ENCODE results near the gene PRSS56.

The PRSS56 gene

GRCh38 chr2:232521098-232521497 lies 910 bp downstream of the PRSS56 start:
- DNase-seq (ENCODE audit: low spot score): no peak

DNA sequence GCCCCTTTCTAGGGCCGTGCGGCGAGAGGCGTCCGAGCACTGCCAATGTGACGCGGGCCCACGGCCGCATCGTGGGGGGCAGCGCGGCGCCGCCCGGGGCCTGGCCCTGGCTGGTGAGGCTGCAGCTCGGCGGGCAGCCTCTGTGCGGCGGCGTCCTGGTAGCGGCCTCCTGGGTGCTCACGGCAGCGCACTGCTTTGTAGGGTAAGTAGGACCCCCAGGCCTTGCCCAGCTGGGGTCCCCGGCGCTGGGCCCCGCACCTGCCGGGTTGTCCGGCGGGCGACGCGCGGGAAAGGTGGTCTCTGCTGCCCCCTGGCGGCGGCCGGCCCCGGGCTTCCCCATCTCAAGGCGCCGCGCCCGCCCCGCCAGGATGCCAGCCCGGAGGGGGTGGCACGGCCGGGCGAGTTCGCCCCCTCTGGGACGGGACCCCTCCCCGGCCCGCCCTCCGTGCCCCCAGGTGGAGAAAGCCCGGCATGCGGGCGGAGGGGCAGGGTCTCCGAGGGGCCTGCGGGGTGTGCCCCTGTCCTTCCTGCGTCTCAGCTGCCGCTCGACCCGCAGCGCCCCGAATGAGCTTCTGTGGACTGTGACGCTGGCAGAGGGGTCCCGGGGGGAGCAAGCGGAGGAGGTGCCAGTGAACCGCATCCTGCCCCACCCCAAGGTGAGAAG lies 1.9 kb downstream of the PRSS56 start:
- peak; percentile 91 for DNase-seq (ENCODE audit: low spot score)
- in situ Hi-C loops (cut with MboI; ENCODE audit: low sequenced_read_pairs, unreplicated experiment): no loop called here

More at GRCh38 chr2:232521098-232521497, 910 bp downstream of the PRSS56 start:
- in situ Hi-C loops (cut with MboI; ENCODE audit: low sequenced_read_pairs, unreplicated experiment): no loop called here
- TF ChIP-seq CTCF (IDR thresholded peaks at IDR 0.05; ENCODE audit: borderline replicate concordance, control extremely low read depth, extremely low read depth, insufficient read depth, missing control alignments): no peak

GRCh38 chr2:232522623-232523401 lies 2.6 kb downstream of the PRSS56 start:
- in situ Hi-C loops (cut with MboI; ENCODE audit: low sequenced_read_pairs, unreplicated experiment): no loop called here
- no peak for DNase-seq (ENCODE audit: low spot score)
- TF ChIP-seq CTCF (IDR thresholded peaks at IDR 0.05; ENCODE audit: borderline replicate concordance, control extremely low read depth, extremely low read depth, insufficient read depth, missing control alignments): no peak

More for the DNA sequence above, 1.9 kb downstream of the PRSS56 start:
- peak; percentile 72 for TF ChIP-seq CTCF (IDR thresholded peaks at IDR 0.05; ENCODE audit: borderline replicate concordance, control extremely low read depth, extremely low read depth, insufficient read depth, missing control alignments)

GRCh38 chr2:232523402-232523681 lies 3.2 kb downstream of the PRSS56 start:
- DNase-seq (ENCODE audit: low spot score): no peak
- in situ Hi-C loops (cut with MboI; ENCODE audit: low sequenced_read_pairs, unreplicated experiment): no loop called here

GRCh38 chr2:232523682-232524597 lies 3.8 kb downstream of the PRSS56 start:
- no peak for DNase-seq (ENCODE audit: low spot score)
- TF ChIP-seq CTCF (IDR thresholded peaks at IDR 0.05; ENCODE audit: borderline replicate concordance, control extremely low read depth, extremely low read depth, insufficient read depth, missing control alignments): peak; percentile 9
- in situ Hi-C loops (cut with MboI; ENCODE audit: low sequenced_read_pairs, unreplicated experiment): no loop called here

More at GRCh38 chr2:232523402-232523681, 3.2 kb downstream of the PRSS56 start:
- no peak for TF ChIP-seq CTCF (IDR thresholded peaks at IDR 0.05; ENCODE audit: borderline replicate concordance, control extremely low read depth, extremely low read depth, insufficient read depth, missing control alignments)

- in situ Hi-C loops (cut with MboI; ENCODE audit: low sequenced_read_pairs, unreplicated experiment): no loop called here
- no peak for TF ChIP-seq CTCF (IDR thresholded peaks at IDR 0.05; ENCODE audit: borderline replicate concordance, control extremely low read depth, extremely low read depth, insufficient read depth, missing control alignments)
- no peak for DNase-seq (ENCODE audit: low spot score)
Measured at GRCh38 chr2:232524771-232525170, 4.6 kb downstream of the PRSS56 start.
